Liver (tissue), 3 donors: ENCODE data around the gene CAPG.

ENCODE experiments used
- RXRA ChIP-seq, 2 donors: IDR thresholded peaks; 2 replicates each; pipeline ENCODE4 v1.6.1; 2017 to 2018; ENCODE audit warnings: antibody characterized with exemption in 2 of 2, mild to moderate bottlenecking in 1 of 2
- SP1 ChIP-seq: IDR thresholded peaks from 2 replicates; pipeline ENCODE4 v1.6.1; 2018; ENCODE audit warnings: antibody characterized with exemption, mild to moderate bottlenecking
- YY1 ChIP-seq: IDR thresholded peaks from 2 replicates; pipeline ENCODE4 v1.6.1; 2016; ENCODE audit warnings: antibody characterized with exemption, mild to moderate bottlenecking
- TF ChIP-seq, protein P1 (sequence below): fragments of 150-350 bp; IDR thresholded peaks from 2 replicates; pipeline ENCODE4 v1.5.1; 2017; ENCODE audit warnings: improper control_type of control experiment, low read depth, low read length; ENCODE audit not compliant: missing input control
- TF ChIP-seq, protein P2 (sequence below): IDR thresholded peaks from 2 replicates; pipeline ENCODE4 v1.6.1; 2016; ENCODE audit warnings: antibody characterized with exemption, mild to moderate bottlenecking
- donor health status: healthy.
- donor health status: healthy.

DNA sequence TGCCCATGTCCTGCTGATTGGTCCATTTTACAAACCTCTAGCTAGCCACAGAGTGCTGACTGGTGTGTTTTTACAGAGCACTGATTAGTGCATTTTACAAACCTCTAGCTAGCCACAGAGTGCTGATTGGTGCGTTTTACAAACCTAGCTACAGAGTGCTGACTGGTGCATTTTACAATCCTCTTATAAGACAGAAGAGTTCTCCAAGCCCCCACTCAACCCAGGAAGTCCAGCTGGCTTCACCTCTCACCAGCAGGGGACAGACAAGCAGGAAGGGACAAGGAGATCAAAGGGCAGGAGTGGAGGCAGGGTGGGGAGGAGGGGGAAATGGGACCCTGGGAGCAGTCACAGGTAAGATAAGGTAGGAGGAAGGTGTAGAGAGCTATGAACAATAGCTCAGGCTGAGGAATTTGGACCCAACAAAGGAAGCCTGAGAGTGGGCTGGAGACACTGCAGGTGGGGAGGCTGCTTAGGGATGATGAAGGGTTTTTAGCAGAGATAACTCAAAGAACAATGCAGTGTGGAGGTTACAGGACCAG, 45.5 kb upstream of the CAPG start:
- TF ChIP-seq, protein P1, sequence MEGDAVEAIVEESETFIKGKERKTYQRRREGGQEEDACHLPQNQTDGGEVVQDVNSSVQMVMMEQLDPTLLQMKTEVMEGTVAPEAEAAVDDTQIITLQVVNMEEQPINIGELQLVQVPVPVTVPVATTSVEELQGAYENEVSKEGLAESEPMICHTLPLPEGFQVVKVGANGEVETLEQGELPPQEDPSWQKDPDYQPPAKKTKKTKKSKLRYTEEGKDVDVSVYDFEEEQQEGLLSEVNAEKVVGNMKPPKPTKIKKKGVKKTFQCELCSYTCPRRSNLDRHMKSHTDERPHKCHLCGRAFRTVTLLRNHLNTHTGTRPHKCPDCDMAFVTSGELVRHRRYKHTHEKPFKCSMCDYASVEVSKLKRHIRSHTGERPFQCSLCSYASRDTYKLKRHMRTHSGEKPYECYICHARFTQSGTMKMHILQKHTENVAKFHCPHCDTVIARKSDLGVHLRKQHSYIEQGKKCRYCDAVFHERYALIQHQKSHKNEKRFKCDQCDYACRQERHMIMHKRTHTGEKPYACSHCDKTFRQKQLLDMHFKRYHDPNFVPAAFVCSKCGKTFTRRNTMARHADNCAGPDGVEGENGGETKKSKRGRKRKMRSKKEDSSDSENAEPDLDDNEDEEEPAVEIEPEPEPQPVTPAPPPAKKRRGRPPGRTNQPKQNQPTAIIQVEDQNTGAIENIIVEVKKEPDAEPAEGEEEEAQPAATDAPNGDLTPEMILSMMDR: no peak
- TF ChIP-seq, protein P2, sequence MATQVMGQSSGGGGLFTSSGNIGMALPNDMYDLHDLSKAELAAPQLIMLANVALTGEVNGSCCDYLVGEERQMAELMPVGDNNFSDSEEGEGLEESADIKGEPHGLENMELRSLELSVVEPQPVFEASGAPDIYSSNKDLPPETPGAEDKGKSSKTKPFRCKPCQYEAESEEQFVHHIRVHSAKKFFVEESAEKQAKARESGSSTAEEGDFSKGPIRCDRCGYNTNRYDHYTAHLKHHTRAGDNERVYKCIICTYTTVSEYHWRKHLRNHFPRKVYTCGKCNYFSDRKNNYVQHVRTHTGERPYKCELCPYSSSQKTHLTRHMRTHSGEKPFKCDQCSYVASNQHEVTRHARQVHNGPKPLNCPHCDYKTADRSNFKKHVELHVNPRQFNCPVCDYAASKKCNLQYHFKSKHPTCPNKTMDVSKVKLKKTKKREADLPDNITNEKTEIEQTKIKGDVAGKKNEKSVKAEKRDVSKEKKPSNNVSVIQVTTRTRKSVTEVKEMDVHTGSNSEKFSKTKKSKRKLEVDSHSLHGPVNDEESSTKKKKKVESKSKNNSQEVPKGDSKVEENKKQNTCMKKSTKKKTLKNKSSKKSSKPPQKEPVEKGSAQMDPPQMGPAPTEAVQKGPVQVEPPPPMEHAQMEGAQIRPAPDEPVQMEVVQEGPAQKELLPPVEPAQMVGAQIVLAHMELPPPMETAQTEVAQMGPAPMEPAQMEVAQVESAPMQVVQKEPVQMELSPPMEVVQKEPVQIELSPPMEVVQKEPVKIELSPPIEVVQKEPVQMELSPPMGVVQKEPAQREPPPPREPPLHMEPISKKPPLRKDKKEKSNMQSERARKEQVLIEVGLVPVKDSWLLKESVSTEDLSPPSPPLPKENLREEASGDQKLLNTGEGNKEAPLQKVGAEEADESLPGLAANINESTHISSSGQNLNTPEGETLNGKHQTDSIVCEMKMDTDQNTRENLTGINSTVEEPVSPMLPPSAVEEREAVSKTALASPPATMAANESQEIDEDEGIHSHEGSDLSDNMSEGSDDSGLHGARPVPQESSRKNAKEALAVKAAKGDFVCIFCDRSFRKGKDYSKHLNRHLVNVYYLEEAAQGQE: no peak
- no peak for TF ChIP-seq YY1
- TF ChIP-seq SP1: no peak
- TF ChIP-seq RXRA (IDR thresholded peaks at IDR 0.05): no peak
